NOMO-1 treated with DMSO at 0.1 percent for 48 hours (cell line): ENCODE measurements around the gene GATD1.

ENCODE experiments used
- DNase-seq: peaks from one replicate; lab custom pipeline; 2025; ENCODE audit not compliant: unreplicated experiment; lab: John Stamatoyannopoulos, UW

GATD1 gene

DNA sequence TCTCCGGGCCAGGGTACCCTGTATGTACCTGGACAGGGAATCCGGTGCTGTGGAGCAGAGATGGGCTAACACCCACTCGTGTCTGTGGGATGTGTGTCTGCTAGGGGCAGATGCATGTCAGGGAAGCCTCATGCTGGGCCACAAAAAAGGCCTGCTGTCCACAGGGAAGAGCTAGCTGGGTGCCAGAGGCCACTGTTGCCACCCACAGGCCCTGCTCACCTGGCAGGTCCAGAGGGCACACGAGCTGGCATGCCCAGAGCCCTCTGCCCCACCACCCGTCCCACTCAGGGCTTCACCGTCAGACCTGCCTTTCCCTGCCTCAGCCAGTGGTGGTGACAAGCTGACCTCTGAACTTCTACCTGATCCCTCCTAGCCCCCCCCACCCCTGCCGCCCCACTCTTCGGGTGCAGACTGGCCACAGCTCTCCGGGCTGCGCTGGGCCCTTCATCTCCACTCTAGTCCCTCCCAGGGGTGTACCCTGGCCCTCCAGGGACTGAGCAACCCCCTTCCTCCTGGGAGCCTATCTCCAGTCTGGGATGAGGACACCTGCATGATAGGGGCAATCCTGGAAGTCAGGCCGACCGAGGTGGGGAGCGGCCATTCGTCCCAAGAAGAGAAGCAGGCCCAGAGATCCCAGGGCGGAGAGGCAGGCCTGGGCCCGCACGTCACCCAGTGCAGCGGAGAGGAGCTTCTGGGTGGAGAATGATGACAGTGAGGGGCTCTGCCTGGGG is 19.4 kb upstream of the GATD1 start:
- no peak for DNase-seq

GRCh38 chr11:795634-796564 is 18.6 kb upstream of the GATD1 start:
- peak; percentile 86 for DNase-seq

GRCh38 chr11:794766-795633 is 17.7 kb upstream of the GATD1 start:
- no peak for DNase-seq

- no peak for DNase-seq
These were observed 16.9 kb upstream of the GATD1 start for GRCh38 chr11:794013-794765.

DNA sequence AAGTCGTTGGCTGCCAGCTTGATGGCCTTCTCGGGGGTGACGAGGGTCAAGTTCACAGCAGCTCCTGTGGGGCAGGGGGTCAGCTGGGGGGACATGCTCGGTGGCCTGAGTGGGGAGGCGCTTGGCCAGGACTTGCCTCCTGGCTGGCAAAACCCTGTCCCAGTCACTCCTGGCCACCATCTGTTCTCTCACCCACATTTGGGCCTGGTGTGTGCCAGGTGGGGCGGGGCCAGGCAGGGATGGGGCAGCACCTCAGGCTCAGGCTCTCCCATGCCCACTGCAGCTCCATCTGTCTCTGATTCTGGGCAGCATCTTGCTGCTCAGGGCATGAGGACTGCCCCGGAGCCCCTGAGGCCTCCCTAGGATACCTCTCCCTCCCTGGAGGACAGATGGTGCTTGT is 16.3 kb upstream of the GATD1 start:
- no peak for DNase-seq

GRCh38 chr11:792873-793272 is 15.6 kb upstream of the GATD1 start:
- no peak for DNase-seq

DNA sequence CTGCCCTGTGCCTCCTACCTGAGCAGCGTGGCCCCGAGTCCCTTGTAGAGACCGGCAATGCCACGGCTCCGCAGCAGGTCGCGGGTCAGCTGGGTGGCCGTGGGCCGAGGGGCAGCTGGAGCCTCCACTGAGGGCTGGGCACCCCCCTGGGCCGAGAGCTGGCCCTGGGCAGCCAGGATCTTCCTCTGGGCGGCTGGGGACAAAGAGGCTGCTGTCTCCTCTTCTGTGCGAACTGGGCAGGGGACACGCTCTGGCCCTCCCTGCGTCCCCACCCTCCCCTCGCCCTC is 15.2 kb upstream of the GATD1 start:
- no peak for DNase-seq

- DNase-seq: no peak
These were observed 14.6 kb upstream of the GATD1 start for GRCh38 chr11:791658-792534.

- DNase-seq: no peak
These were observed 13.7 kb upstream of the GATD1 start for GRCh38 chr11:790721-791564.

- no peak for DNase-seq
These were observed 12.7 kb upstream of the GATD1 start, which contains the start of gene CEND1 for GRCh38 chr11:789943-790342. Gene CEND1, minus strand, starts transcription at chr11:790090. Its CDS starts 1,514 bp downstream, at chr11:788576.

- no peak for DNase-seq
These were observed 12.0 kb upstream of the GATD1 start for GRCh38 chr11:788953-789940.

GRCh38 chr11:788009-788640 is 10.8 kb upstream of the GATD1 start:
- DNase-seq: no peak

DNA sequence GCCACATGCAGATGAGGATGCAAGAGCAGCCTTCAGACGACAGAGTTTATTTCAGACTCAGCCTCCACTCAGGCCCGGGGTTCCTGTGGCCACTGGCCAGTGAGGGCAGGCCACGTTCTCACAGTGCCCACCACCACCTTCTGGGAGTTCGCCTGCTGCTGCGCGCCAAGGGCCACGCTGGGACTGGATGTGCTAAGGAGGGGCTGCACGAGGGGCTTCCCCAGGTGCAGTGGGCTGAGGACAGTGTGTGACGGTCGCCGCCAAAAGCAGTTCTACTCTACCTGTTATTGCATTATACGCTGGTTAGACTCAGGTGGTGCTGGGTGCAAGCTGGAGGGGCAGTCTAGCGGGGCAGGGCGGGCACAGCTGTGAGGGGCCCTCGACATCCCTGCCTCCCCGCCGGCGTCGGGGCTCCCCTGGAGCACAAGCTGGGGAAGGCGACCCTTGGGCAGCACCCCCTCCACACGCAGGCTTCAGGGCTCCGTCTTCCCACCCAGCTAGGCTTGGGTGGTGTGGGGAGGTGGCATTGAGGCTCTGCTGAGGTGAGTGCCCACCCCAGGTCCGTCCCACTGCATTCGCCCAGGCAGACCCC is 9.9 kb upstream of the GATD1 start:
- no peak for DNase-seq

- no peak for DNase-seq
These were observed 9.2 kb upstream of the GATD1 start for GRCh38 chr11:786235-787083.

- no peak for DNase-seq
These were observed 6.3 kb upstream of the GATD1 start for GRCh38 chr11:783581-784015.
